22Rv1 (cell line): Measurements from ENCODE around the gene MIER3.

ENCODE experiments used
- H3K27ac ChIP-seq: fragments of 450-650 bp; 2 replicates; pipeline ENCODE4 v1.5.1; 2017
- ZFX ChIP-seq: fragments of 450-650 bp; IDR thresholded peaks from 2 replicates; pipeline ENCODE4 v1.6.1; 2017; ENCODE audit warnings: antibody characterized with exemption, borderline replicate concordance
- TF ChIP-seq, protein P1 (sequence below): fragments of 450-650 bp; IDR thresholded peaks from 2 replicates; pipeline ENCODE4 v1.5.1; 2017; ENCODE audit warnings: mild to moderate bottlenecking

Gene MIER3, protein sequence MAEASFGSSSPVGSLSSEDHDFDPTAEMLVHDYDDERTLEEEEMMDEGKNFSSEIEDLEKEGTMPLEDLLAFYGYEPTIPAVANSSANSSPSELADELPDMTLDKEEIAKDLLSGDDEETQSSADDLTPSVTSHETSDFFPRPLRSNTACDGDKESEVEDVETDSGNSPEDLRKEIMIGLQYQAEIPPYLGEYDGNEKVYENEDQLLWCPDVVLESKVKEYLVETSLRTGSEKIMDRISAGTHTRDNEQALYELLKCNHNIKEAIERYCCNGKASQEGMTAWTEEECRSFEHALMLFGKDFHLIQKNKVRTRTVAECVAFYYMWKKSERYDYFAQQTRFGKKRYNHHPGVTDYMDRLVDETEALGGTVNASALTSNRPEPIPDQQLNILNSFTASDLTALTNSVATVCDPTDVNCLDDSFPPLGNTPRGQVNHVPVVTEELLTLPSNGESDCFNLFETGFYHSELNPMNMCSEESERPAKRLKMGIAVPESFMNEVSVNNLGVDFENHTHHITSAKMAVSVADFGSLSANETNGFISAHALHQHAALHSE

DNA sequence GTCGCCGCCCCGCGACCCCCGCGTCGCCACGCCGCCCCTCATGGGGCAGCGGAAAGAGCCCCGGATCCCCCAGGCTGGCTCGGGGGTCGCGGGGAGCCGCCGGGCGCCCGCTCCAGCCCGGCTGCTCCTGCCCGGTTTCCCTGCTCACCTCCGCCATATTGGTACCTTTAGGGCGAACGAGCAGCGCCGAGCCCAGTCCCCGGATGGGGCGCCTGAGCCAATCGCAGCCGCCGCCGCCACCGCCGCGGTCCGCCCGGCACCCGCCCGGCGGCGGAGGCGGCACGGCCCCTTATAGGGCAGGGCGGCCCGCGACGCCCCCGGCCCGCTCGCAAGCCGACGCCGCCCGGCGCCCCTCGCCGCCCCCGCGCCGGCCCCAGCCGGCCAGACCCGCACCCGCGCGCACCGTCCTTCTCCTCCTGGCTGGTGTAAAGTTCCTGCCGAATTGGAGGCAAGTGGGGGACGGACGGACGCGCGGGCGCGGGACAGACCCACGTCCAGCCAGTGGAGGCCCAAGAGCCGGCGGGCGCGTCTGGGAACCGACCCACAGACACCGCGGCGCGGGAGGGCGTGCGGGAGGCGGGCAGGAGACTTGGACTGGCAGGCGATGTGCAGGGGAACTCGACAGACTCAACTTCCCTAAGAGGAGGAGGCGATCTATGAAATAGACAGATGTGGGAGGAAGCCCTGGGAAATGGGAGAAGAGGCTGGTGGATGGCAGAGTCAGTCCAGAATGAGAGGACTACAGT, at the start of gene MIER3:
TSS of gene MIER3 (minus strand) at position 178 of the 746 bp plus-strand sequence. CDS start at position 157, 21 bp downstream.
- peak within 1 kb of the TSS; percentile 67 for H3K27ac ChIP-seq
- TF ChIP-seq ZFX, result no peak
- TF ChIP-seq, protein P1, sequence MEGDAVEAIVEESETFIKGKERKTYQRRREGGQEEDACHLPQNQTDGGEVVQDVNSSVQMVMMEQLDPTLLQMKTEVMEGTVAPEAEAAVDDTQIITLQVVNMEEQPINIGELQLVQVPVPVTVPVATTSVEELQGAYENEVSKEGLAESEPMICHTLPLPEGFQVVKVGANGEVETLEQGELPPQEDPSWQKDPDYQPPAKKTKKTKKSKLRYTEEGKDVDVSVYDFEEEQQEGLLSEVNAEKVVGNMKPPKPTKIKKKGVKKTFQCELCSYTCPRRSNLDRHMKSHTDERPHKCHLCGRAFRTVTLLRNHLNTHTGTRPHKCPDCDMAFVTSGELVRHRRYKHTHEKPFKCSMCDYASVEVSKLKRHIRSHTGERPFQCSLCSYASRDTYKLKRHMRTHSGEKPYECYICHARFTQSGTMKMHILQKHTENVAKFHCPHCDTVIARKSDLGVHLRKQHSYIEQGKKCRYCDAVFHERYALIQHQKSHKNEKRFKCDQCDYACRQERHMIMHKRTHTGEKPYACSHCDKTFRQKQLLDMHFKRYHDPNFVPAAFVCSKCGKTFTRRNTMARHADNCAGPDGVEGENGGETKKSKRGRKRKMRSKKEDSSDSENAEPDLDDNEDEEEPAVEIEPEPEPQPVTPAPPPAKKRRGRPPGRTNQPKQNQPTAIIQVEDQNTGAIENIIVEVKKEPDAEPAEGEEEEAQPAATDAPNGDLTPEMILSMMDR, result no peak

DNA sequence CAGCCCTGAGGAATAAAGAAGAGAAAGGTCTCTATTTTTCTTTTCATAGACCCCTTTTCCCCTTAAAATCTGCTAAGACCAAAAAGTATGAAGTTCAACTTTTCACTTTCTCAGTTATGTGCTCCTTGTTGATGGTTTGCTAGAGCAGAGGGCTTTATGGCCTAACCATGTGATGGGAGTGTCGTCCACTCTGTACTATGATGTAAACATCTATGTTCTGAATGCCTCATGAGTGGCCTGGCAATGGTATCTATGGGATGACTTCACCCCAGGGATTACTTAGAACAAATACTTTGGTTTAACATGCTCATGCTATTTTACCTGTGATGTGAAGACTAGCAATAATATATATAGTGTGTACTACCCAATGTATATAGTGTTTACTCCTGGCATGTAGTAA, 43.7 kb upstream of the MIER3 start:
- no peak overlapping the region for H3K27ac ChIP-seq

DNA sequence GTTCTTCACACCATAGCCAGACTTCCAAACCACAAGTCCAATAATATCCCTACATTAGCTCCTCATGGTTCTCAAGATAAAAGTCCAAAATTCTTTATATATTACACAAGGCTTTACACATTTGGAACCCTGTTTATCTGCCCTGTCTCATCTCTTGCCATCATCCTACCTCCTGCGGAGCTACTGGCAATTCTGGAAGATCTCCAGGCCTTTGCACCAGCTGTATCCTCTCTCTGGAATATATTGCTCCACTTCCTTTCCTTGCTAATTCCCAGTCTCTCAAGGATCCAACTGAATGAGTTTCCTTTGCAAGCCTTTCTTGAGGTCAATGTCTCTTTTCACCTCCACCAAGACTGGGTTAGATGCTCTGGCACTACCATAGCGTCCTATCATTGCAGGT, 41.3 kb upstream of the MIER3 start:
- no peak overlapping the region for H3K27ac ChIP-seq
- TF ChIP-seq ZFX, result no peak
- TF ChIP-seq, protein P1, result no peak

More for the DNA sequence above, 43.7 kb upstream of the MIER3 start:
- TF ChIP-seq, protein P1, result no peak

DNA sequence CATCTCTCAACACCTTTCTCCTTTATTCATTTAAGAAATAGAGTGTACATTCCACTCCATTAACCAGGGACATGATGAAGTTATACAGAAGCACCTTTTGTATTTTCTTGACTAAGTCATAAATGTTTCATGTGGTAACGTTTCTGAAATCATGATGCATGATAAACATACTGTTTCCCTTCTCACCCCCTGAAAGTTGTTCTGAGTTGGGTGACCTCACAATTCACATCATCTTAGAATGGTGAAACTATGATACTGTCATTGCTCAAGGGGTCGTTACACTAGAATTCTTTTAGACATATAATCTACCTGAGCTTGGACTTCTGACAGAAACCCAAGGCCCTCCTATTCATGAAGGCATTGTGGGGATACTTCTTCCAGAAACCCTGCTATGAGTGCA, 37.8 kb upstream of the MIER3 start:
- TF ChIP-seq, protein P1, result no peak
- no peak for TF ChIP-seq ZFX
- H3K27ac ChIP-seq, result no peak overlapping the region

DNA sequence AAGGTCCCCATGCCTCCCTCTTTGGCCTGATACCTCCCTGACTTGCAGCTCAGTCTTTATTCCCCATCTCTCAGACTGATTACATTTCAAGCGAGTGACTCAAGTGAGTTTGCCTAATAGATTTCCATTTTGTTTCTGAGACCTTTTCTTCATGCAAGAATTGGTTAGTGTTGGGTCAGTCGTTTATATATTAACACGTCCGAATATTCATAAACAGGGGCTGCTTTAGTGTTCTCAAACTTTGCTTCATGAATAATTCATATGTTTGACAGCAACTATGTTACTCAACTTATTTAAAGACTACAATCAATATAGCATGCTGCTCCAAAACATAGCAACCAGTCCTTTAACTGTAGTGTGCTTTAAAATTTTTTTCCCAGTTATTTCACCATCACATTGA, 36.6 kb upstream of the MIER3 start:
- TF ChIP-seq ZFX, result no peak
- TF ChIP-seq, protein P1, result no peak
- no peak overlapping the region for H3K27ac ChIP-seq

DNA sequence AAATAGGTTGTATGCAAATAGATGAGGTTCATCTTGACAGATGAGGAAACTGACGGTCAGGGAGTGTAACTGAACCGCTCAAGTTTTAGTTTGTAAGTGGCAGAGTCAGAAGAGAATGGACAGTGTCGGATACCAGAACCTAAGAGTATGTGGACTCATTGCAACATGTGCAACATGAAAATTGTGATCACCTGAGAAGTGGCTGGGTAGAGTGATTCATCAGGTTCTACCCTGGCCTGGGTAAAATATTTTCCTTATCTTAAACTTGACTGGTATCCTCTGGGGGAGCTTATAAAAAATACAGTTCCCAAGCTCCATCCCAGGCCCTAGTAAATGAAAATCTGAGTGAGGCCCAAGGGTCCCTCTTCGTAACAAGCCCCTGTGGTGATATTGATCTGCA, 35.2 kb upstream of the MIER3 start:
- no peak for TF ChIP-seq ZFX
- TF ChIP-seq, protein P1, result no peak

DNA sequence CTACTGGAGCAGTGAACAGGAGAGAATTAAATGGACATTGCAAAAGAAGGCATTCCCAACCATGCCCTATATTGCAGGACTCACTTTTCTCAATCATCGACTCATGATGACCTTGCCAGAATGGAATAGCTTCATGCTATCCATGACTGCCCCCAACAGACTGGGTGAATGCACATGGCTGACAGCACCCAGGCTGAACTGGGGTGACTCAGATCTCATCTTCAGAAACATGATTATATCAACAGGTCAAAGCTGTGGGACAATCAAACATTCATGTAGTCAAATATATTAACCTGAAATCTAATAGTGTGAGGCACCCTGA, 34.7 kb upstream of the MIER3 start:
- H3K27ac ChIP-seq, result no peak overlapping the region
- TF ChIP-seq ZFX, result no peak
- TF ChIP-seq, protein P1, result no peak

More for the DNA sequence above, 35.2 kb upstream of the MIER3 start:
- H3K27ac ChIP-seq, result no peak overlapping the region
